Iris pigment epithelial cell (primary cell): Measurements from ENCODE around the gene IGFALS.

Experiments used
- DNase-seq: peaks from one replicate; pipeline ENCODE4 v3.0.0-alpha.2; 2011; ENCODE audit warnings: low read depth

The IGFALS gene

GRCh38 chr16:1764971-1765370, 28.5 kb downstream of the IGFALS start:
- no peak for DNase-seq

- DNase-seq, result no peak
Measured at GRCh38 chr16:1763521-1764511, 29.7 kb downstream of the IGFALS start.

- DNase-seq, result no peak
Measured at GRCh38 chr16:1762879-1763520, 30.5 kb downstream of the IGFALS start.

GRCh38 chr16:1762196-1762878, 31.2 kb downstream of the IGFALS start:
- DNase-seq, result no peak

GRCh38 chr16:1761751-1762150, 31.8 kb downstream of the IGFALS start:
- DNase-seq, result no peak

GRCh38 chr16:1760911-1761310, 32.6 kb downstream of the IGFALS start:
- no peak for DNase-seq

- no peak for DNase-seq
Measured at GRCh38 chr16:1759511-1759910, 34.0 kb downstream of the IGFALS start.

GRCh38 chr16:1758923-1759322, 34.6 kb downstream of the IGFALS start:
- no peak for DNase-seq

- DNase-seq, result no peak
Measured at GRCh38 chr16:1757714-1758461, 35.6 kb downstream of the IGFALS start.

GRCh38 chr16:1754204-1754603, 39.3 kb downstream of the IGFALS start:
- no peak for DNase-seq

GRCh38 chr16:1752853-1753252, 40.7 kb downstream of the IGFALS start:
- no peak for DNase-seq

GRCh38 chr16:1751946-1752345, 41.6 kb downstream of the IGFALS start:
- no peak for DNase-seq

- peak; percentile 83 for DNase-seq
Measured at GRCh38 chr16:1749152-1750117, 44.1 kb downstream of the IGFALS start.

GRCh38 chr16:1747934-1748333, 45.6 kb downstream of the IGFALS start:
- DNase-seq, result no peak

- peak; percentile 60 for DNase-seq
Measured at GRCh38 chr16:1746693-1747195, 46.8 kb downstream of the IGFALS start.

GRCh38 chr16:1745900-1746692, 47.4 kb downstream of the IGFALS start:
- DNase-seq, result peak; percentile 99

GRCh38 chr16:1745181-1745899, 48.2 kb downstream of the IGFALS start:
- DNase-seq, result peak; percentile 82

- DNase-seq, result no peak
Measured at GRCh38 chr16:1744338-1744840, 49.1 kb downstream of the IGFALS start.
